OCI-LY7 (cell line): ENCODE measurements around the gene RBMX. TPM values are rescaled to one million over a fixed set of nuclear protein-coding genes. Genes with fewer than 3 reads are reported as not detected.
"Not testable (repeated sequence)": the region's sequence is repeated elsewhere in the genome, so short reads cannot be mapped to it uniquely, and the experiment has no call there.

Source experiments
- BruUV-seq: library from RNA; stranded (reverse); fragments of 400-500 nt; replicated peaks from 2 replicates; lab custom pipeline; 2021; lab: Mats Ljungman, UMichigan
- CTCF ChIA-PET: fragments of 300-600 bp; sonication (Branson Sonifier 250); formaldehyde crosslinking; loops from one replicate; lab custom pipeline; 2022; ENCODE audit warnings: antibody characterized with exemption; ENCODE audit not compliant: unreplicated experiment; lab: Charles Lee
- POLR2A ChIA-PET: fragments of 300-600 bp; sonication (Branson Sonifier 250); formaldehyde crosslinking; loops from one replicate; lab custom pipeline; 2022; ENCODE audit warnings: antibody characterized with exemption; lab: Charles Lee
- DNase-seq: peaks from one replicate; pipeline ENCODE4 v3.0.0-alpha.2; 2015; ENCODE audit warnings: low spot score
- H2AFZ ChIP-seq: fragments of 200-600 bp; sonication (generic), shearing (Covaris generic); 2 replicates; pipeline ENCODE4 v1.6.1; 2014; ENCODE audit warnings: mild to moderate bottlenecking, antibody characterized with exemption, low read length, moderate library complexity
- H3K27ac ChIP-seq: fragments of 200-600 bp; sonication (generic); 2 replicates; pipeline ENCODE4 v1.5.1; 2014; ENCODE audit warnings: mixed run types, low read depth, mild to moderate bottlenecking, moderate library complexity, low read length, inconsistent platforms; ENCODE audit not compliant: poor library complexity, severe bottlenecking
- H3K36me3 ChIP-seq: fragments of 200-600 bp; sonication (generic); 2 replicates; pipeline ENCODE4 v1.6.1; 2014; ENCODE audit warnings: mild to moderate bottlenecking, antibody characterized with exemption, low read length, moderate library complexity, mixed read lengths; ENCODE audit not compliant: insufficient read depth
- H3K4me1 ChIP-seq: fragments of 200-600 bp; sonication (generic); 2 replicates; pipeline ENCODE4 v1.5.1; 2014; ENCODE audit warnings: mild to moderate bottlenecking, low read length; ENCODE audit not compliant: insufficient read depth, poor library complexity, severe bottlenecking
- H3K4me2 ChIP-seq: fragments of 200-600 bp; sonication (generic); 2 replicates; pipeline ENCODE4 v1.6.1; 2014; ENCODE audit warnings: mild to moderate bottlenecking, low read length
- H3K4me3 ChIP-seq: fragments of 200-600 bp; sonication (generic); 2 replicates; pipeline ENCODE4 v1.5.1; 2014; ENCODE audit warnings: mild to moderate bottlenecking, low read depth, low read length; ENCODE audit not compliant: poor library complexity, severe bottlenecking
- H3K79me2 ChIP-seq: fragments of 200-600 bp; sonication (generic); 2 replicates; pipeline ENCODE4 v1.6.1; 2016; ENCODE audit warnings: low read depth, mild to moderate bottlenecking, low read length, moderate library complexity, mixed read lengths; ENCODE audit not compliant: insufficient read depth
- H3K9me2 ChIP-seq: fragments of 200-600 bp; sonication (generic); 2 replicates; pipeline ENCODE4 v1.6.1; 2016; ENCODE audit warnings: mild to moderate bottlenecking, low read length, mixed read lengths; ENCODE audit not compliant: insufficient read depth
- H3K9me3 ChIP-seq: fragments of 200-600 bp; sonication (generic); 2 replicates; pipeline ENCODE4 v1.6.1; 2014; ENCODE audit warnings: mild to moderate bottlenecking, mixed run types, low read length, mixed read lengths
- H4K20me1 ChIP-seq: fragments of 200-600 bp; sonication (generic); 2 replicates; pipeline ENCODE4 v1.6.1; 2014; ENCODE audit warnings: mild to moderate bottlenecking, antibody characterized with exemption, low read length, moderate library complexity, mixed read lengths; ENCODE audit not compliant: insufficient read depth
- CTCF ChIP-seq: fragments of 200-600 bp; sonication (generic); conservative IDR thresholded peaks from 2 replicates; pipeline ENCODE4 v1.5.1; 2014; ENCODE audit warnings: mild to moderate bottlenecking, antibody characterized with exemption, low read length, moderate library complexity, mixed read lengths
- EZH2phosphoT487 ChIP-seq: fragments of 200-600 bp; sonication (generic); IDR thresholded peaks from 2 replicates; pipeline ENCODE4 v1.6.1; 2018; ENCODE audit warnings: low read depth, borderline replicate concordance, mild to moderate bottlenecking, mixed run types, antibody characterized with exemption, low read length, moderate library complexity, mixed read lengths
- intact Hi-C: fragments of 100-400 bp; cut with micrococcal nuclease; formaldehyde crosslinking; loops from one replicate; pipeline ENCODE4 v1.10.0; 2022; ENCODE audit not compliant: unreplicated experiment
- total RNA-seq, 2 experiments: library from RNA; depleted of rRNA in 1 of 2; stranded (reverse); fragments of >200 nt in 1 of 2; shearing (Covaris generic) in 1 of 2; gene quantifications; 2 replicates each; pipeline ENCODE4 v1.2.3, GENCODE V29; 2014 to 2022

Gene RBMX
- total RNA-seq, 2 experiments from 2014 or later, result 321 to 342 TPM

- Histone ChIP-seq H3K4me3 (no peak overlapping the region), H3K9me2 (no peaks in the 10 kb centered on the region), H3K27ac (no peak overlapping the region), H3K9me3 (no peaks in the 10 kb centered on the region), H4K20me1 (no peaks in the 10 kb centered on the region), H3K36me3 (no peaks in the 10 kb centered on the region), H3K79me2 (no peaks in the 10 kb centered on the region), H2AFZ (no peak overlapping the region), H3K4me1 (peaks cover 4% of the 10 kb centered on the region), H3K4me2 (no peak overlapping the region)
- POLR2A ChIA-PET, result interaction anchor here (0.7 kb wide), 1 partner anchor 667 kb away, joined by 3 read pairs; no protein-coding TSS in a partner anchor
- no peak for DNase-seq
- TF ChIP-seq CTCF (no peak), EZH2phosphoT487 (no peak)
- CTCF ChIA-PET, result no interaction called here
- intact Hi-C loops, result no loop called here
- BruUV-seq, result no TSS peak
Measured at GRCh38 chrX:136896121-136896914, 15.8 kb upstream of the RBMX start.

GRCh38 chrX:136892412-136892811, 11.9 kb upstream of the RBMX start:
- no peak for DNase-seq
- POLR2A ChIA-PET, result interaction anchor here (2.8 kb wide), 1 partner anchor 12 kb away, joined by 16 read pairs; the partner anchor contains the start of gene RBMX
- H3K4me3 ChIP-seq, result no peak overlapping the region
- no peak overlapping the region for H2AFZ ChIP-seq
- H3K9me3 ChIP-seq, result no peaks in the 10 kb centered on the region
- no peaks in the 10 kb centered on the region for H3K9me2 ChIP-seq
- peaks cover 5% of the 10 kb centered on the region for H3K4me1 ChIP-seq
- no peak overlapping the region for H3K4me2 ChIP-seq
- no peak for TF ChIP-seq CTCF
- no peak for TF ChIP-seq EZH2phosphoT487
- H4K20me1 ChIP-seq, result no peaks in the 10 kb centered on the region
- no peaks in the 10 kb centered on the region for H3K36me3 ChIP-seq
- BruUV-seq, result no TSS peak
- intact Hi-C loops, result no loop called here
- no peak overlapping the region for H3K27ac ChIP-seq
- H3K79me2 ChIP-seq, result no peaks in the 10 kb centered on the region
- CTCF ChIA-PET, result no interaction called here

GRCh38 chrX:136890596-136890995, 10.1 kb upstream of the RBMX start:
- H3K4me1 ChIP-seq, CTCF ChIA-PET, H3K79me2 ChIP-seq, H3K27ac ChIP-seq, POLR2A ChIA-PET, H3K4me3 ChIP-seq, H3K9me2 ChIP-seq, H4K20me1 ChIP-seq, DNase-seq, intact Hi-C loops, H3K9me3 ChIP-seq, BruUV-seq, H3K4me2 ChIP-seq, H3K36me3 ChIP-seq: not testable (repeated sequence)
- peak overlapping the region; percentile 78 for H2AFZ ChIP-seq
